NCI-H446 (cell line): ENCODE data around the gene AFAP1.

Source experiments
- DNase-seq, 2 experiments: peaks; one replicate each; lab custom pipeline; 2025; lab: John Stamatoyannopoulos, UW

AFAP1 gene

DNA sequence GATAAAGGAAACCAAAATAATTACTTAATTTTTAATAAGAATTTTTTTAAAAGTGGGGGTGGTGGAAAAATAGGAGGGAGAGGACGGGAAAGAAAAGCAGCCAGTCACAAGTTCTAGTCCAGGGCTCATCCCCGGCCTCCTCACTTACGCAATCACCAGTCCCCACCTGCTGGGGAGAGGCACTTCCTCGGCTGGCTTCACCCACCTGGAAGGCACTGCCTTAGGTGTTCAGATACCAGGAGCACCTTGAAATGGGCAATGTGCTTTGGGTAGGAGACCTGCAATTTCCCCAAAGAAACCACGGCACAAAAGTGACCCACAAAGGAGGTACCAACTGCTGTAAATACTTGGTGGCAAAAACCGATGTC, 23.8 kb downstream of the AFAP1 start:
- no peak for DNase-seq

DNA sequence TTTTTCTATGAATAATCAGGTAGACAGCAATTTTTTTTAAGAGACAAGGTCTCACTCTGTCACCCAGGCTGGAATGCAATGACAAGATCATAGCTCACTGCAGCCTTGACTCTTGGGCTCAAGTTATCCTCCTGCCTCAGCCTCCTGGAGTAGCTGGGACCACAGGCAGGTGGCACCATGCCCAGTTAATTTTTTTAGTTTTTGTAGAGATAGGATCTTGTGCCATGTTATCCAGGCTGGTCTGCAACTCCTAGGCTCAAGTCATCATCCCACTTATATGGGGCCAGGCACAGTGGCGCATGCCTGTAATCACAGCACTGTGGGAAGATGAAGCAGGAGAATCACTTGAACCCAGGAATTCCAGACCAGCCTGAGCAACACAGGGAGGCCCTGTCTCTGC, 26.8 kb downstream of the AFAP1 start:
- no peak for DNase-seq

GRCh38 chr4:7910952-7911578, 28.6 kb downstream of the AFAP1 start:
- peak in 1 of 2 experiments; percentile 19 for DNase-seq

DNA sequence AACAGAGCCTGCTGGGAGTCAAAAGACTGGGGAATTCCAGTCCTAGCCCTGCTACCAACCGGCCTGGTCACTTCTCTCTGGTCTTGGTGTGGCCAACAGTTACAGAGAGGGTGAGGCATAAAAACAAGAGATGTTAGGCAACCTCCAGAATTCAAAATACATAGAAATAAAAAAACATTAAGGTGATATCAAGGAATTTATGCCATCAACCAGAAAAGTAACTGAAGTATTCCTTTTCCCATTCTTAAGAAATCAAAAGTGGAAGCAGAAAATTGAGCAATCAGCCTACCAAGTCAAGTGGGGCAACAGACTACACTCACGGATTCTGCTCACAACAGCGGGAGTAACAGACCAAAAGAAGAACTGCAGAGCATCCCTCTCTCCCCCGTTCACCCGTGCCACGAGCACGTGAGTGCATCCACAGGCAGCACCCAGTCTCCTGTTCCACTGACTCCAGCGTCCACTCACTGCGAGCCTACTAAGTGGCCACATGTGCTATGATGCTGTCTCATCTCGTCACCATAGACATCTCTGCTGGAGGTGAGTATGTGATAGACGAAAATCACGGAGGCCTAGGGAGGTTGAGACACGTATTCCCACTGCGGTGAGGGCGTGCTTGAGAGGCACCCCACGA, 29.3 kb downstream of the AFAP1 start:
- no peak for DNase-seq

DNA sequence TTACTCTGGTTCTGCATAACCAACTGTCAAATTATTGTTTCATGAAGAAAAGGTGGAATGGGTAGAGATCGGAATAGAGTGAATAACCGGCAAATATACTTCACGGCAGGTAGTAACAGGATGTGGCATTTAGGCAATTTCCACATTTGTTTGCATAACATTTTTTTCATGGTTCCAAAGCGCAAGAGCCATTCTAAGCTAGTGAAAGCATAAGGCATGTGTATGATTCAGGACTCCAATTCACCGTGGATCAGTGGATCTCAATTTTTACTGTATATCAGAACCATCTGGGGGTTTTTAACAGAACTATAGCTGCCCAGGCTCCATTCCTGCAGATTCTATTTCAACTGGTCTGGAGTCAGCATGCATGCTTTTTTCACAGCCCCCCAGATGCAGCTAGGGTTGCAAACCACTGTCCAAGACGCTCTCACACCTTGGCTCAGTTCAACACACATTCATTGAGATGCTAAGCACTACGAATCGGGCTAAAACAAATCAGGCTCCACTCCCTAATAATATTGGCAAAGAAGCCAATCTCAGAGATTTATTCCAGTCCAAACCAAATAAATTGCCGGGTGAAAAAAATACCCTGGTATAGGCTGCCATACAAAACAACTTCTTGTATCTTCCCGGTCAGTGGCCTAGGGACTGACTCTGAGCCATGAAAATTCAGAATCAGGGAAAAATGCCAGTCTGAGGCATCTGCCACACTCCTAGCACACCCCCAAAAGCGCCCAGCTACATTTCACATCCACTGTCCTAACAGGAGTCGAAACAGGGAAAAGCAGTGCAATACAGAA, 30.0 kb downstream of the AFAP1 start:
- peak in 1 of 2 experiments; percentile 76 for DNase-seq

- DNase-seq = no peak
Observed at GRCh38 chr4:7908668-7909067, 31.0 kb downstream of the AFAP1 start.

- DNase-seq = no peak
Observed at GRCh38 chr4:7907142-7907541, 32.5 kb downstream of the AFAP1 start.

- no peak for DNase-seq
Observed at GRCh38 chr4:7906171-7906701, 33.4 kb downstream of the AFAP1 start.

DNA sequence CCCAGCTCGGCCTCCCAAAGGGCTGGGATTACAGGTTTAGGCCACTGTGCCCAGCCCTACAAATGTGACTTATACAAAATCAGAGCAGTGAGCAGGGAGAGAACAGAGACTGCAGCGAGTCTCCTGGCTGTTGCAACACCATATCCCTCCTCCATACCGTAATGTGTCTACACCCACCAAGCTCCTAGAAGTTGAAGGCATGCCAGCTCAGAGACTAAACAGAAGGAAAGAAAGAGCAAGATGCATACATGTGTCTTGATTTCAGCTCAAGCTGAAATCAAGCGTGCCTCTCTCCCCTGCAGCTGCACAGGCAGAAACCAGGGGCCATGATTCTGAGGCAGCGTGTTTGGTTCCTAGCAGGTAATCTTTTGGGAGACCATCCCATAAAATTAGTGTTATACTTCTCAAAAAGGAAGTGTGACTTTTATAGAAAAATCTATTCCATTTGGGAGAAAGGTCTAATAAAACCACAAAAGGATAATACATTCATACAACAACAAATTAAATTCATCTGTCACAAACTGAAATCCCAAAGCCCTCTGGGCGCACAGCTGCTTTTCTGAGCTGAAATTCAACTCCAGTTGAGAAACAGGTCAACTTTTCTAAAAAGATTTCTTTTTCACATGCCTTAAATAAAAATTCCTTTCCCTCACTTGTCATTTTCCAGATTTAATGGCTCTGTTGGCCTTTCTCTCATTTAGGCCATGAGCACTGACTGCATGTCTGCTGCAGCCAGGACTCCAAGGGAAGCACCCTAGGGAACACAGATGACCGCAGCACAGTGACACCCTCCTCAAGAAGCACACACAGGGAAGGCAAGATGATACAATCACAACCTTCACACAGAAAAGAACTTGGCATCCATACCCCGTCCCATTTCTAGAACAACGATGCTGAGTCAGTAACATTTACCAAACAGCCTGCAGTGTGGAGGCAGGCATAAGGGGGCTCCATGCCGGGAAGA, 34.4 kb downstream of the AFAP1 start:
- peak in 1 of 2 experiments; percentile 49 for DNase-seq

DNA sequence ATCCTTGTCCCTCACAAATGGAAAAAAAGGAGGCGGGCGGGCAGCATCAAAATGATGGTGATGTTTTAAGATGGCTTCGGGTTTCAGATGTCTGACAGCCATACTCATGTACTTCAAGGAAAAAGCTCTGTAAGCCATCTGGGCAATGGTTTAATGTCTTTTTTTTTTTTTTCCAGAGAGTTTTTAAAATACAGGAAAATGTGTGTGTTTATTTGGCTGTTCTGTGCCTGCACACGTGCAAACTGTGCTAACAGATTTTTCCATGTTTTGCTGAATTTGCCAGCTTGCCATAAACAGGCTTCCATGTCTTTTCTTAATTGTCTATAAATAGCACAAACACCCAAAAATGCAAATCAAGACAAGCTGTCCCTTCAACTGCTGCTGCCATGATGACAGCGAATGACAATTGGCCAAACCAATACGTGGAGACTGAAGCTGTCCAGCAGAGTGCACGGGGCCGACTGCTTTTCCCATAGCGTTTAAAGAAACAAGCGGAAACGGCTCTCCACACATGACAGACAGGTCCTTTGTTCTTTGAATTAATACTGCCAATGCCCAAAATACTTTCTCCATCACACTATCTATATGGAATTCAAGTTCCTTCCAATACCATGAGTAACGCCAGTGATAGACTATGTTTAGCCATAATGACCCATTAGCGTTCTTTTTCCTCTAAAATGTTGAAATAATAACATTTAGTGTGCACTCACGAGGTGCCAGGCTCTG, 35.7 kb downstream of the AFAP1 start:
- DNase-seq = no peak

GRCh38 chr4:7902826-7903225, 36.8 kb downstream of the AFAP1 start:
- DNase-seq = no peak

DNA sequence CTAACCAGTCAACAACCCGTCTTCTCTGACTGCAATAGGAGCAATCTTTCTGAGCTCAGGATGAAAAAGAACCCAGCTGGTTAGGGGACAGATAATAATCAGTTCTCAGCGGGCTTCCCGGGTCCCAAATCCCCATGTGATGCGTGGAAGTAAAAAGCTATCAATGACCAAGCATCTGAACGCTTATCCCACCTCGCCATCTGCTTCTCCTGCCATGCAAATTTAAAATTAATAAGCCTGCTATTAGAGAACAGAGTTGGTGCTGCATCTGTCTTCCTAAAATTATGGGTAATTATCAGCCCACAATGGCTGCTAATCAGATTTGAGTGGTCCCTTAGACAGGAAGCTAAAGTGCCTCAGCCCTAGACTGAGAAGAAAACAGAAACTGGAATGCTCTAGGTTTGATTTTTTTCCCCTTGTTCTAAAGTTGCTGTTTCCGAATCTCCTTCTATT, 37.5 kb downstream of the AFAP1 start:
- DNase-seq = no peak

GRCh38 chr4:7901311-7901885, 38.3 kb downstream of the AFAP1 start:
- DNase-seq = no peak

- no peak for DNase-seq
Observed at GRCh38 chr4:7900334-7900909, 39.2 kb downstream of the AFAP1 start.

GRCh38 chr4:7899184-7899869, 40.3 kb downstream of the AFAP1 start:
- DNase-seq = no peak

- DNase-seq = no peak
Observed at GRCh38 chr4:7898385-7898784, 41.3 kb downstream of the AFAP1 start.

- DNase-seq = no peak
Observed at GRCh38 chr4:7897811-7898210, 41.9 kb downstream of the AFAP1 start.

DNA sequence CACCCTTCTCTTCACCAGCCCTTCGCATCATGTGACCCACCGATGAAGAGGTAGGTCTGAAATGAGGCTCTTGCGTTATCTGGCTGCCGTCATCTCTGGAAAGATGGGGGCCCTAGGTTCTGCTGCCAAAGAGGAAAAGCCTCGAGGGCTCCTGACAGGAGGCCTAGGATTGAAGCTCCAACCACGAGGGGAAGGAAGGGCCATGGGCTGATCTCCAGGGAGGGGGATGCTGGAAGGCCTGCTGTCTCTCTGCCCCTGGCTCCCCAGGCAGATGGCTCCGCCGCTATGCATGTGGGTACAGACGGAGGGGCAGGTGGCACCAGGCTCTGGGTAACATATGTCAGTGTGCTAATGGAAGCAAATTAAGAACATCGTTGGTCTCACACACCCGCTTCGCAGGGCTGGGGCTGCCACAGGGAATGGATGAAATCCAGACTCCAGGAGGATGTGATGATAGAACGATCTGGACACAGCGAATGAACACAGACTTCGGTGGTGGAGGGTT, 44.9 kb downstream of the AFAP1 start:
- DNase-seq = peak; percentile 67 to 92

GRCh38 chr4:7894098-7894676, 45.5 kb downstream of the AFAP1 start:
- DNase-seq = no peak
